IPS-15b (cell line): ENCODE measurements around the gene PPCS.

Source experiments
- H3K27me3 ChIP-seq: one replicate; pipeline ENCODE4 v1.6.1; 2013; ENCODE audit warnings: low read length; ENCODE audit not compliant: control insufficient read depth, insufficient read depth
- H3K36me3 ChIP-seq: one replicate; pipeline ENCODE4 v1.6.1; 2013; ENCODE audit warnings: low read length; ENCODE audit not compliant: control insufficient read depth, insufficient read depth
- H3K4me1 ChIP-seq: one replicate; pipeline ENCODE4 v1.6.1; 2013; ENCODE audit warnings: mild to moderate bottlenecking, low read length; ENCODE audit not compliant: control insufficient read depth, insufficient read depth
- H3K4me3 ChIP-seq: one replicate; pipeline ENCODE4 v1.5.1; 2013; ENCODE audit warnings: low read depth, low read length
- H3K9ac ChIP-seq: one replicate; pipeline ENCODE4 v1.6.1; 2013; ENCODE audit warnings: low read depth, mild to moderate bottlenecking, low read length
- H3K9me3 ChIP-seq: one replicate; pipeline ENCODE4 v1.6.1; 2013; ENCODE audit warnings: mild to moderate bottlenecking, low read length; ENCODE audit not compliant: control insufficient read depth, insufficient read depth

PPCS gene

DNA sequence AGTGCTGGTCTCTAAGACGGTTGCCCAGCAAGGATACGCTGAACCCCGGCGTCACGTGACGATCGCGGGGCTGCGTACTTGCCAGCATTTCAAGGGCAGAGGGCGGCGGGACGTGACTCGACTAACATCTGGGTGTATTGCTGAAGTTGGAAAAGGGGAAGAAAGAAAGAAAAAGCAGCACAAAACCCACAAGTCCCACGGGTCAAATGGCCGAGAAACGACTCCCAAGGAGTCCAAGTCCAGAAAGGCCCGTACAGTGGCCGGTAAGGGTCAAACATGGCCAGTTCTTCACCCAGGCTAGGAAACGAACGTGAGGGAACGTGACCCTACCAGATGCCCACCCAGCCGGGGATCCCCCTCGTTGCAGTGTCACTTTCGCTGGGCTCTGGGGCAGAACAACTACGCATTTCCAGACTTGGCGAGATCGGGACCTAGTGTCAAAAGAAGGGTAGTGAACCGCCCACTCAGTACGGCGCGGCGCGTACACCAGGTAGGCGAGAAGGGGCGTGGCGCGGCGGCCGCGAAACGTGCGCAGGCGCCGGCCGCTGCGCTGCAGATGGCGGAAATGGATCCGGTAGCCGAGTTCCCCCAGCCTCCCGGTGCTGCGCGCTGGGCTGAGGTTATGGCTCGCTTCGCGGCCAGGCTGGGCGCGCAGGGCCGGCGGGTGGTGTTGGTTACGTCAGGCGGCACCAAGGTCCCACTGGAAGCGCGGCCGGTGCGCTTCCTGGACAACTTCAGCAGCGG, at the start of gene PPCS, which contains the start of gene ZMYND12:
Gene PPCS (plus strand): TSS at position 534 of the 744 bp plus-strand sequence. CDS start 23 bp downstream, at position 557.
Gene ZMYND12 (minus strand): TSS at position 13 of the 744 bp plus-strand sequence. CDS start 25 bp downstream, outside the sequence.
- no peaks in the 10 kb centered on the region for H3K27me3 ChIP-seq
- H3K9me3 ChIP-seq: no peaks in the 10 kb centered on the region
- H3K36me3 ChIP-seq: no peaks in the 10 kb centered on the region
- peak within 1 kb of the TSS; percentile 95 for H3K4me3 ChIP-seq
- H3K4me1 ChIP-seq: peaks cover 4% of the 10 kb centered on the region
- H3K9ac ChIP-seq: peak within 1 kb of the TSS; percentile 89

DNA sequence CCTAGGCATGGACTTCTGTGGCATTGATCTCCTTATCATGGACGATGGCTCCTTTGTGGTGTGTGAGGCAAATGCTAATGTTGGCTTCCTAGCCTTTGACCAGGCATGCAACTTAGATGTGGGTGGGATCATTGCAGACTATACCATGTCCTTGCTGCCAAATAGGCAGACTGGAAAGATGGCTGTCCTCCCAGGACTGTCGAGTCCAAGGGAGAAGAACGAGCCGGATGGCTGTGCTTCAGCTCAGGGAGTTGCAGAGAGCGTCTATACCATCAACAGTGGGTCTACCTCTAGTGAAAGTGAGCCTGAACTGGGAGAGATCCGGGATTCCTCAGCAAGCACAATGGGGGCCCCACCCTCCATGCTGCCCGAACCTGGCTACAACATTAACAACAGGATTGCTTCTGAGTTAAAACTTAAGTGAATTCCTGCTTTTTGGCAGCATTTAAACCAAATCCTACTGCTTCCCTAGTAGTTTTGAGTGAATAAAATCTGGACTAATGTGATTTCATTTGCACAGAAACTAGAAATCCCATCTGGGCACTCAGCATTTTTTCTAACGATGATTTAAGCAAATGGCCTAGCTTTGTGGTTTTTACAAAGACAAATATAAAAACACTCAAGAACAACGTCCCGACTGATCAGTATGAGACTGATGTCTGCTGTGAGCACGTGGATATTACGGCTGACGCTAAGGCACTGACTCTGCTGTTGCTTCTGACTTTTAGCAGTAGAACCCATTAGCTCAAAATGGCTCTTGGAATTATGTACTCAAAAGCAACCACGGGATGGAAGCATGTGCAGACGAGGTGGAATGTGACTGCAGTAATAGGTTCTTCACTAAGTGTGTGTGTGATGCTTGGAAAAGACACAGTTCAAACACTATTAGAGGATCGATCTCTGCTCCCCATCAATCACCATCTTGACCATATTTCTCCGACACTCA, 41.5 kb upstream of the PPCS start:
- Histone ChIP-seq H3K36me3 (no peaks in the 10 kb centered on the region), H3K9ac (no peak overlapping the region), H3K27me3 (no peaks in the 10 kb centered on the region)

GRCh38 chr1:42417166-42417565, 39.2 kb upstream of the PPCS start:
- Histone ChIP-seq H3K4me1 (peaks cover 11% of the 10 kb centered on the region), H3K27me3 (no peaks in the 10 kb centered on the region), H3K9me3 (no peaks in the 10 kb centered on the region), H3K4me3 (no peak overlapping the region), H3K9ac (no peak overlapping the region), H3K36me3 (no peaks in the 10 kb centered on the region)

More for the DNA sequence above, 41.5 kb upstream of the PPCS start:
- no peaks in the 10 kb centered on the region for H3K9me3 ChIP-seq
- H3K4me1 ChIP-seq: peaks cover 11% of the 10 kb centered on the region
- no peak overlapping the region for H3K4me3 ChIP-seq

DNA sequence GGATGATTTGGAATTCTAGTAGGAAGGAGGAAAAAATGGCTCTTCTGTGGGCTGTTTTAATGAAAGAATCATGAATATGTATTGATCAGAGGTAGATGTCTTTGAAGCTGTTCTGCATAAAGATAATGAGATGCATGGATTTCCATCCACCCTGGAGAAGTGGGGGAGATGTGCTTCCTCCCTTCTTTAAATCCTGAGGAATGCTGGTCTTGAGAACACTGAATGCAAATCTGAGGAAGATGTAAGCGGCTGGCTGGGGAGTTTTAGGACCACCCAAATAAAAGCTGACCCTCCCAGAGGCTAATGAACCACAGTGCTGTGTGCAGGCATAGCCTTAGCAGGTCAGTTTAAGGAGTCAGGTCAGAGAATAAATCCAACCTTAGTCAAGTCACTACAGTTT, 37.8 kb upstream of the PPCS start:
- H3K9ac ChIP-seq: peak overlapping the region; percentile 38
- no peaks in the 10 kb centered on the region for H3K36me3 ChIP-seq
- H3K4me1 ChIP-seq: peaks cover 11% of the 10 kb centered on the region
- H3K27me3 ChIP-seq: no peaks in the 10 kb centered on the region
- H3K9me3 ChIP-seq: no peaks in the 10 kb centered on the region
- no peak overlapping the region for H3K4me3 ChIP-seq

- no peak overlapping the region for H3K4me3 ChIP-seq
- H3K9ac ChIP-seq: no peak overlapping the region
- peaks cover 11% of the 10 kb centered on the region for H3K4me1 ChIP-seq
- H3K36me3 ChIP-seq: no peaks in the 10 kb centered on the region
- H3K9me3 ChIP-seq: no peaks in the 10 kb centered on the region
- H3K27me3 ChIP-seq: no peaks in the 10 kb centered on the region
Observed at GRCh38 chr1:42419126-42419821, 37.1 kb upstream of the PPCS start.

DNA sequence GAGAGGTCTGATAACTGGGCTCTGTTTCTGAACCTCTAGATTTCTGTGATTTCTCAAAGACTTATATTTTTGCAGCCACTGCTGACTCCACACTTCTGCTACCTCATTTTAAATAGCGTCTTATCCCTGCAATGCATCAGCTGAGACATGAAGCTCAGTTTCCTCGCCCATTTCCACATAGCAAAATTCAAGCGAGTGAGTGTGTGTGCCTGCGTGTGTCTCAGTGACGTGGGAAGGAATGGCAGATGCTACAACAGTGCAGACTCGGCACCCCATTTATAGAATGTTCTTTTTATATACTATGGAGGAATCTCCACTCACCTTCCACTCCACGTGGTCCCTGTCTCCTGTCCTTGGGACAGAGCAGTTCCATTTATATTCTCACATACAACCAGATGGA, 36.2 kb upstream of the PPCS start:
- H3K36me3 ChIP-seq: no peaks in the 10 kb centered on the region
- no peaks in the 10 kb centered on the region for H3K27me3 ChIP-seq
- H3K9me3 ChIP-seq: no peaks in the 10 kb centered on the region
- H3K9ac ChIP-seq: no peak overlapping the region
- peaks cover 11% of the 10 kb centered on the region for H3K4me1 ChIP-seq
- H3K4me3 ChIP-seq: no peak overlapping the region

DNA sequence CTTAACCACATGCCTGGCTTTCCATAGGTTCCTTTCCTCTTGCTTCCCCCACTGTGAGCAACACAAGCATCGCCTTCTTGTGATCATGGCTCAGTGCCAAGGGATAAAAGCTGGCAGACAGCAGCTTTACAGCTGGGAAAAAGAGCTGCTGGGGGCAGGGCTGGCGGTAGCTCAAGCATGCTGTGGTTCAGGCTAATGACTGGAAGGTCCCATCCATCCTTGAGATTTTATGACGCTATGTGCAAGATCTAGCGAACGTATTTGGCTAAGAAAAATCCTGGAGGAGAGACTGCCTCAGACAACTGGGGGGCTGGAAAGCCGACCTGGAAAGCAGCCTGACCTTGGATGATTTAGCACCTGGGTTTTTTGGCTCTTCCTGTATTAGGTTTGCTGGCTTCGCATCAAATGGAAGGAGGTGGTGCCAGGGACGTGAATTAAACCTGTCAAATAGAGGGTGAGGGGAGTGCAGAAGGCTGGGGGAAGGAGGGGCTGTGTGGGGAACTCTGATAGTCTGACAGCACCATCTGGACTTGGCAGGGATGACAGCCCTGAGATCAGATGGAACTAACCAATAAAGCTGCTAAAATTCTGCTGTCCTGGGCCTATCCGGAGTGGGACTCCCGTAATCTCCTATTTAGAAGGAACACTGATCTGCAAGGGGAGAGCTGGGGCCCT, 35.3 kb upstream of the PPCS start:
- H3K4me1 ChIP-seq: peaks cover 11% of the 10 kb centered on the region
- no peak overlapping the region for H3K4me3 ChIP-seq
- no peaks in the 10 kb centered on the region for H3K27me3 ChIP-seq
- no peaks in the 10 kb centered on the region for H3K9me3 ChIP-seq
- no peaks in the 10 kb centered on the region for H3K36me3 ChIP-seq
- no peak overlapping the region for H3K9ac ChIP-seq

- H3K4me3 ChIP-seq: no peak overlapping the region
- no peaks in the 10 kb centered on the region for H3K36me3 ChIP-seq
- no peaks in the 10 kb centered on the region for H3K9me3 ChIP-seq
- H3K9ac ChIP-seq: no peak overlapping the region
- H3K4me1 ChIP-seq: peaks cover 11% of the 10 kb centered on the region
- H3K27me3 ChIP-seq: no peaks in the 10 kb centered on the region
Observed at GRCh38 chr1:42422737-42423136, 33.6 kb upstream of the PPCS start.

DNA sequence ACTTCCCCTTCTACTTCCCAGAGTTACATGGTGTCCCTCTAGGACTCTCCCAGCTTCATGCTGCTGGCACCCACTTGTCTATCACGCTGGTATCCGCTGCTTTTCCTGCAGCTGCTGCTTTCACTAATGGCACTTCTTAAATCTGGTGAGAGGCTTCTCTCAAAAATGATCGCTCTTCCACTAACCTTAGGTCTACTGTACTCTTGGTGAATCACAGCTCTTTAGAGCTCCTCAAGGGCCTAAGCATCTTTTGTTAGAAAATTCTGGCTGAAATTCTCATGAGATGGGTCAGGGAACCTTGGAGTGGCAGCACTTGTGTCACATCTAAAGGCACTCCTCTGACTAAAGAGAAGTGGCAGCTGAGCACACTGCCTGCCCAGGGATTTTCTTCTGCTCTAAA, 32.7 kb upstream of the PPCS start:
- no peaks in the 10 kb centered on the region for H3K9me3 ChIP-seq
- no peak overlapping the region for H3K4me3 ChIP-seq
- H3K27me3 ChIP-seq: no peaks in the 10 kb centered on the region
- no peak overlapping the region for H3K9ac ChIP-seq
- no peaks in the 10 kb centered on the region for H3K36me3 ChIP-seq
- peaks cover 5% of the 10 kb centered on the region for H3K4me1 ChIP-seq

DNA sequence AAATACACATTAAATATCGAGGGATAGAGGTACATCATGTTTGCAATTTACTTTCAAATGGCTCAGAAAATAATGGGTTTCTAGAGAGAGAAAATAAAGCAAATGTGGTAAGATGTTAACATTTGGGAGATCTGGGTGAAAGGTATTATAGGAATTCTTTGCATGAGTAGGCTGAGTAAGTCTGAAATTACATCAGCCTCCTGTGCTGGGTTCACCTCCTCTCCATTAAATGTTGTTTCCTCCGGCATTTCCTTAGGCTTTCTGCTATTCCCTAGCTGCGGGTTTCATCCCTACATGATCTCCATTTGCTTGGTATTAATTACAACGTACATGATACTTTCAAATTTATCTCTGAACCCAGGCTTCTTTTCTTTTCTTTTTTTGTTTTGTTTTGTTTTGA, 32.1 kb upstream of the PPCS start:
- no peaks in the 10 kb centered on the region for H3K36me3 ChIP-seq
- H3K9ac ChIP-seq: no peak overlapping the region
- no peaks in the 10 kb centered on the region for H3K4me1 ChIP-seq
- H3K9me3 ChIP-seq: no peaks in the 10 kb centered on the region
- H3K27me3 ChIP-seq: no peaks in the 10 kb centered on the region
- no peak overlapping the region for H3K4me3 ChIP-seq

- Histone ChIP-seq H3K9ac (no peak overlapping the region), H3K4me1 (no peaks in the 10 kb centered on the region), H3K9me3 (no peaks in the 10 kb centered on the region), H3K4me3 (no peak overlapping the region), H3K27me3 (no peaks in the 10 kb centered on the region), H3K36me3 (no peaks in the 10 kb centered on the region)
Observed at GRCh38 chr1:42427240-42427639, 29.1 kb upstream of the PPCS start.
